Endodermal cell (in vitro differentiated cells): Measurements from ENCODE around the gene ZSCAN18. TPM values are rescaled to one million over a fixed set of nuclear protein-coding genes. Genes with fewer than 3 reads are reported as not detected.
"Not testable (repeated sequence)": the region's sequence is repeated elsewhere in the genome, so short reads cannot be mapped to it uniquely, and the experiment has no call there.

Source experiments
- DNase-seq: peaks from one replicate; pipeline ENCODE4 v3.0.0-alpha.2; 2017
- H3K27ac ChIP-seq: 2 replicates; pipeline ENCODE4 v1.5.1; 2013; ENCODE audit warnings: mild to moderate bottlenecking, low read depth, low read length, moderate library complexity
- H3K27me3 ChIP-seq: 2 replicates; pipeline ENCODE4 v1.6.1; 2013; ENCODE audit warnings: mild to moderate bottlenecking, low read length, moderate library complexity; ENCODE audit not compliant: insufficient read depth, control insufficient read depth, poor library complexity, severe bottlenecking
- H3K36me3 ChIP-seq: 2 replicates; pipeline ENCODE4 v1.7.0; 2013; ENCODE audit warnings: mild to moderate bottlenecking, low read length, moderate library complexity; ENCODE audit not compliant: control insufficient read depth, insufficient read depth
- H3K4me1 ChIP-seq: one replicate; pipeline ENCODE4 v1.7.0; 2013; ENCODE audit warnings: low read length; ENCODE audit not compliant: control insufficient read depth, insufficient read depth
- H3K4me3 ChIP-seq: 2 replicates; pipeline ENCODE4 v1.5.1; 2013; ENCODE audit warnings: mild to moderate bottlenecking, low read length, moderate library complexity
- H3K9ac ChIP-seq: 2 replicates; pipeline ENCODE4 v1.6.1; 2013; ENCODE audit warnings: mild to moderate bottlenecking, low read length, moderate library complexity; ENCODE audit not compliant: poor library complexity, severe bottlenecking; ENCODE audit errors: extremely low read depth
- H3K9me3 ChIP-seq: 2 replicates; pipeline ENCODE4 v1.6.1; 2013; ENCODE audit warnings: mild to moderate bottlenecking, low read length, moderate library complexity; ENCODE audit not compliant: control insufficient read depth
- H3K27ac Mint-ChIP-seq: 2 replicates; pipeline ENCODE4 v1.8.0; 2020; ENCODE audit warnings: mixed read lengths
- H3K27me3 Mint-ChIP-seq: 2 replicates; pipeline ENCODE4 v1.8.0; 2021; ENCODE audit warnings: mild to moderate bottlenecking, mixed read lengths; ENCODE audit not compliant: insufficient read depth
- H3K36me3 Mint-ChIP-seq: 2 replicates; pipeline ENCODE4 v1.8.0; 2020; ENCODE audit warnings: low read depth, mixed read lengths
- H3K4me1 Mint-ChIP-seq: 2 replicates; pipeline ENCODE4 v1.8.0; 2020; ENCODE audit warnings: mixed read lengths
- H3K4me3 Mint-ChIP-seq: 2 replicates; pipeline ENCODE4 v1.8.0; 2020; ENCODE audit warnings: mild to moderate bottlenecking, moderate library complexity, mixed read lengths
- H3K9me3 Mint-ChIP-seq: 2 replicates; pipeline ENCODE4 v1.8.0; 2020; ENCODE audit warnings: mild to moderate bottlenecking, mixed read lengths
- CTCF ChIP-seq: fragments of 200-600 bp; sonication (generic); conservative IDR thresholded peaks from 2 replicates; pipeline ENCODE4 v1.5.0; 2021; ENCODE audit warnings: antibody characterized with exemption, mild to moderate bottlenecking
- WGBS, 2 experiments: methylation state at CpG; one replicate each; pipeline versions ENCODE4 v1.1.5 to v1.1.7; 2013; ENCODE audit warnings: missing lambda C conversion rate in 2 of 2, mixed read lengths in 1 of 2; ENCODE audit not compliant: insufficient coverage in 1 of 2, insufficient read length in 1 of 2; 5-methylcytosine and 5-hydroxymethylcytosine counted together
- long read RNA-seq, 4 experiments: library from polyadenylated mRNA in 2 of 4; library from RNA in 1 of 4; library from capped mRNA in 1 of 4; stranded (forward) in 3 of 4; unstranded in 1 of 4; transcript quantifications; one replicate each; pipeline ENCODE4 v2.0.0, GENCODE V29; 2020 to 2021; ENCODE audit warnings: inconsistent platforms in 1 of 4
- polyA plus RNA-seq, 2 experiments: library from polyadenylated mRNA; stranded (reverse); fragments of 50-300 nt; gene quantifications; one replicate each; pipeline ENCODE4 v1.2.3, GENCODE V29; 2013
- total RNA-seq, 2 donors: library from RNA; stranded (reverse); fragmentation: NEBNext Ultra II Directional in 1 of 2; extraction: Animal tissue kit (Norgen Biotek cat#: 25700) in 1 of 2; gene quantifications; 2 replicates in 1 of 2; 3 replicates in 1 of 2; pipeline ENCODE4 v1.2.1, GENCODE V29; 2021

Gene ZSCAN18
- 100 to 1,000 TPM in 1 of 2 donors, 10 to 100 TPM in 1; 68.2 to 112 TPM for total RNA-seq
- polyA plus RNA-seq (2013, experiment 1 of 2) = 94.4 TPM
- polyA plus RNA-seq (2013, experiment 2 of 2) = 74.3 TPM
- long read RNA-seq, experiment 1, partial matches to known transcripts = 8 of 27 reads
- long read RNA-seq, experiment 1, other reads (novel, unspliced or antisense) = 17 of 27 reads
- long read RNA-seq, experiment 2, transcript ZSCAN18-217 (7 exons, 2,190 nt) = major isoform, 37 of 110 reads
- long read RNA-seq, experiment 2, partial matches to known transcripts = 8 of 110 reads
- long read RNA-seq, experiment 2, other reads (novel, unspliced or antisense) = 58 of 110 reads
- long read RNA-seq, experiment 3, full-length matches to known transcripts = 13 of 28 reads
- long read RNA-seq, experiment 3, partial matches to known transcripts = 9 of 28 reads
- long read RNA-seq, experiment 3, other reads (novel, unspliced or antisense) = 6 of 28 reads
- long read RNA-seq, experiment 4, full-length matches to known transcripts = 5 of 13 reads
- long read RNA-seq, experiment 4, partial matches to known transcripts = 6 of 13 reads
- long read RNA-seq, experiment 4, other reads (novel, unspliced or antisense) = 2 of 13 reads

GRCh38 chr19:58097781-58098681 is at the start of gene ZSCAN18:
TSS of gene ZSCAN18 (minus strand) at chr19:58098231. CDS start at chr19:58090267, 7,964 bp downstream.
- Histone ChIP-seq H3K9me3 (peaks cover 64% of the 10 kb centered on the region), H3K4me1 (no peaks in the 10 kb centered on the region), H3K4me3 (peak within 1 kb of the TSS; percentile 84), H3K9ac (peak within 1 kb of the TSS; percentile 99), H3K27me3 (no peaks in the 10 kb centered on the region), H3K36me3 (peaks cover 20% of the 10 kb centered on the region), H3K27ac (peak within 1 kb of the TSS; percentile 100)
- TF ChIP-seq CTCF = no peak
- peaks cover 22% of the 10 kb centered on the region for H3K36me3 Mint-ChIP-seq
- DNase-seq = peak; percentile 100
- H3K4me3 Mint-ChIP-seq = peak within 1 kb of the TSS; percentile 82
- peak within 1 kb of the TSS; percentile 98 for H3K27ac Mint-ChIP-seq
- peaks cover 46% of the 10 kb centered on the region for H3K9me3 Mint-ChIP-seq
- WGBS, 2 experiments = 1 to 3% methylated on average over 40 to 67 of the region's 67 CpGs
- H3K4me1 Mint-ChIP-seq = peaks cover 4% of the 10 kb centered on the region
- H3K27me3 Mint-ChIP-seq = peaks cover 4% of the 10 kb centered on the region

- not testable (repeated sequence) for H3K27me3 Mint-ChIP-seq, H3K27ac Mint-ChIP-seq, H3K4me1 Mint-ChIP-seq, H3K4me3 ChIP-seq, H3K27me3 ChIP-seq, DNase-seq, H3K4me1 ChIP-seq, H3K27ac ChIP-seq, H3K4me3 Mint-ChIP-seq, H3K9ac ChIP-seq
- Histone ChIP-seq H3K9me3 (peaks cover 52% of the 10 kb centered on the region), H3K36me3 (peaks cover 16% of the 10 kb centered on the region)
- WGBS, 2 experiments = 88% methylated on average over 16 of the region's 28 CpGs; no CpG with 5 or more reads in 1 of the 2 experiments
- Mint-ChIP-seq H3K36me3 (peaks cover 40% of the 10 kb centered on the region), H3K9me3 (peaks cover 71% of the 10 kb centered on the region)
Measured at GRCh38 chr19:58147475-58147874, 49.4 kb upstream of the ZSCAN18 start.

GRCh38 chr19:58145849-58146248 is 47.8 kb upstream of the ZSCAN18 start:
- no peaks in the 10 kb centered on the region for H3K27me3 ChIP-seq
- H3K4me1 ChIP-seq = no peaks in the 10 kb centered on the region
- H3K9me3 ChIP-seq = peaks cover 68% of the 10 kb centered on the region
- no peak for TF ChIP-seq CTCF
- Mint-ChIP-seq H3K36me3 (peaks cover 56% of the 10 kb centered on the region), H3K27me3 (no peaks in the 10 kb centered on the region), H3K9me3 (peaks cover 85% of the 10 kb centered on the region), H3K4me3 (no peak overlapping the region), H3K27ac (no peak overlapping the region), H3K4me1 (no peaks in the 10 kb centered on the region)
- H3K4me3 ChIP-seq = peak overlapping the region; percentile 67
- WGBS, 2 experiments = 98 to 100% methylated on average over 1 to 3 of the region's 3 CpGs
- DNase-seq = no peak
- H3K9ac ChIP-seq = no peak overlapping the region
- no peak overlapping the region for H3K27ac ChIP-seq
- H3K36me3 ChIP-seq = peaks cover 32% of the 10 kb centered on the region
